Measurements from ENCODE around the gene TRPC4AP. TPM values are rescaled to one million over a fixed set of nuclear protein-coding genes. Genes with fewer than 3 reads are reported as not detected.

Gene TRPC4AP
- total RNA-seq, 1 experiment from 2014 or later: 48.6 TPM

GRCh38 chr20:35011589-35012226, 80.9 kb downstream of the TRPC4AP start:
- intact Hi-C loops (cut with micrococcal nuclease): no loop called here
- RAD21 ChIA-PET (ENCODE audit: low non-redundant PET in 1 of 2, low total read pairs in 2 of 2, uncharacterized antibody in 2 of 2, unreplicated experiment in 2 of 2): no interaction called here
- TF ChIP-seq TCF7L2 (IDR thresholded peaks at IDR 0.05; ENCODE audit: borderline replicate concordance, extremely low read depth, insufficient read depth, insufficient read length) (no peak), CEBPB (IDR thresholded peaks at IDR 0.05; ENCODE audit: low read depth) (no peak), MAX (IDR thresholded peaks at IDR 0.05) (no peak), RAD21 (IDR thresholded peaks at IDR 0.05; ENCODE audit: low read depth) (no peak), SRF (IDR thresholded peaks at IDR 0.05; ENCODE audit: low read depth) (no peak), SP1 (IDR thresholded peaks at IDR 0.05; ENCODE audit: low read depth) (no peak), REST (IDR thresholded peaks at IDR 0.05; ENCODE audit: low read depth) (no peak), EZH2phosphoT487 (IDR thresholded peaks at IDR 0.05; ENCODE audit: borderline replicate concordance) (no peak), ATF3 (IDR thresholded peaks at IDR 0.05) (no peak), SIN3A (IDR thresholded peaks at IDR 0.05; ENCODE audit: low read depth) (no peak)
- peaks cover 42 to 47% of the 10 kb centered on the region in 2 experiments; a peak in 3 of 4 replicates for H3K36me3 ChIP-seq (ENCODE audit: control insufficient read depth in 1 of 2, insufficient read depth in 2 of 2, low read length in 2 of 2)
- no peaks in the 10 kb centered on the region for H3K4me1 ChIP-seq (ENCODE audit: control insufficient read depth in 1 of 2, insufficient read depth in 2 of 2, low read length in 2 of 2)
- H3K79me2 ChIP-seq (ENCODE audit: insufficient read depth, low read length): no peaks in the 10 kb centered on the region
- no peak overlapping the region for H3K27ac ChIP-seq (ENCODE audit: low read depth, low read length)
- no peaks in the 10 kb centered on the region for H3K27me3 ChIP-seq (ENCODE audit: insufficient read depth, low read length)
- H3K9me3 ChIP-seq (ENCODE audit: control insufficient read depth in 1 of 2, insufficient read depth in 1 of 2, low read depth in 1 of 2, low read length in 2 of 2): no peaks in the 10 kb centered on the region
- no peaks in the 10 kb centered on the region for H3K9me2 ChIP-seq (ENCODE audit: insufficient read depth)
- no peak overlapping the region for H3K4me3 ChIP-seq (replicated peaks in 1 of 2; ENCODE audit: low read depth in 1 of 2, low read length in 2 of 2)
- POLR2A ChIA-PET: no interaction called here
- no peak overlapping the region for H3K4me2 ChIP-seq (ENCODE audit: low read length)
- CTCF ChIA-PET: no interaction called here
- no peak overlapping the region for H3K9ac ChIP-seq (ENCODE audit: low read length)
- DNase-seq (ENCODE audit: low read depth, low spot score): no peak
- H2AFZ ChIP-seq (ENCODE audit: low read depth, low read length, poor library complexity, severe bottlenecking): no peak overlapping the region
- no peaks in the 10 kb centered on the region for H4K20me1 ChIP-seq (ENCODE audit: insufficient read depth)
- BruUV-seq (replicated peaks): no TSS peak
- ATAC-seq: no peak
